ENCODE measurements around the gene GRID2.

- TF ChIP-seq CTCF (IDR thresholded peaks at IDR 0.05; ENCODE audit: low read length), result no peak
- TF ChIP-seq EZH2phosphoT487 (IDR thresholded peaks at IDR 0.05; ENCODE audit: low read length), result no peak
- no peak for TF ChIP-seq EZH2 (optimal IDR thresholded peaks at IDR 0.05; ENCODE audit: low read depth, low read length)
Observed at GRCh38 chr4:93561842-93562241, 1258.1 kb downstream of the GRID2 start.

All from MM.1S (cell line).